Parathyroid adenoma (tissue), 2 donors: ENCODE data around the gene VPS35L.

Experiments used
- H2AFZ ChIP-seq: fragments of 300-600 bp; sonication (generic); one replicate; pipeline ENCODE4 v1.7.0; 2017; ENCODE audit warnings: antibody characterized with exemption, mild to moderate bottlenecking
- H3K27ac ChIP-seq: fragments of 300-600 bp; sonication (generic); one replicate; pipeline ENCODE4 v1.7.0; 2017
- H3K27me3 ChIP-seq: fragments of 300-600 bp; sonication (generic); one replicate; pipeline ENCODE4 v1.7.0; 2017; ENCODE audit warnings: low read length; ENCODE audit not compliant: control insufficient read depth, insufficient read depth
- H3K36me3 ChIP-seq: fragments of 300-600 bp; sonication (generic); one replicate; pipeline ENCODE4 v1.7.0; 2017; ENCODE audit warnings: low read length; ENCODE audit not compliant: control insufficient read depth, insufficient read depth
- H3K4me1 ChIP-seq: fragments of 300-600 bp; sonication (generic); one replicate; pipeline ENCODE4 v1.7.0; 2017; ENCODE audit warnings: control low read depth
- H3K4me2 ChIP-seq: fragments of 300-600 bp; sonication (generic); one replicate; pipeline ENCODE4 v1.7.0; 2017; ENCODE audit warnings: low read length
- H3K4me3 ChIP-seq: fragments of 300-600 bp; sonication (generic); one replicate; pipeline ENCODE4 v1.7.0; 2017; ENCODE audit warnings: low read depth, low read length
- H3K79me2 ChIP-seq: fragments of 300-600 bp; sonication (generic); one replicate; pipeline ENCODE4 v1.7.0; 2017; ENCODE audit warnings: control low read depth
- H3K9ac ChIP-seq: fragments of 300-600 bp; sonication (generic); one replicate; pipeline ENCODE4 v1.7.0; 2017; ENCODE audit warnings: mild to moderate bottlenecking
- H3K9me3 ChIP-seq: fragments of 300-600 bp; sonication (generic); one replicate; pipeline ENCODE4 v1.7.0; 2017; ENCODE audit warnings: low read length; ENCODE audit not compliant: control insufficient read depth
- TF ChIP-seq, protein P1 (sequence below): fragments of 300-600 bp; sonication (generic); IDR thresholded peaks from one replicate; pipeline ENCODE4 v1.7.0; 2017; ENCODE audit warnings: antibody characterized with exemption, mild to moderate bottlenecking
- donor health status: primary hyperparathyroidism.

VPS35L gene

GRCh38 chr16:19749571-19750080 is 194.1 kb downstream of the VPS35L start:
- TF ChIP-seq, protein P1, sequence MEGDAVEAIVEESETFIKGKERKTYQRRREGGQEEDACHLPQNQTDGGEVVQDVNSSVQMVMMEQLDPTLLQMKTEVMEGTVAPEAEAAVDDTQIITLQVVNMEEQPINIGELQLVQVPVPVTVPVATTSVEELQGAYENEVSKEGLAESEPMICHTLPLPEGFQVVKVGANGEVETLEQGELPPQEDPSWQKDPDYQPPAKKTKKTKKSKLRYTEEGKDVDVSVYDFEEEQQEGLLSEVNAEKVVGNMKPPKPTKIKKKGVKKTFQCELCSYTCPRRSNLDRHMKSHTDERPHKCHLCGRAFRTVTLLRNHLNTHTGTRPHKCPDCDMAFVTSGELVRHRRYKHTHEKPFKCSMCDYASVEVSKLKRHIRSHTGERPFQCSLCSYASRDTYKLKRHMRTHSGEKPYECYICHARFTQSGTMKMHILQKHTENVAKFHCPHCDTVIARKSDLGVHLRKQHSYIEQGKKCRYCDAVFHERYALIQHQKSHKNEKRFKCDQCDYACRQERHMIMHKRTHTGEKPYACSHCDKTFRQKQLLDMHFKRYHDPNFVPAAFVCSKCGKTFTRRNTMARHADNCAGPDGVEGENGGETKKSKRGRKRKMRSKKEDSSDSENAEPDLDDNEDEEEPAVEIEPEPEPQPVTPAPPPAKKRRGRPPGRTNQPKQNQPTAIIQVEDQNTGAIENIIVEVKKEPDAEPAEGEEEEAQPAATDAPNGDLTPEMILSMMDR: no peak
- Histone ChIP-seq H3K36me3 (no peaks in the 10 kb centered on the region), H3K79me2 (peaks cover 3% of the 10 kb centered on the region), H3K9ac (no peak overlapping the region), H3K4me3 (no peak overlapping the region), H3K27me3 (no peaks in the 10 kb centered on the region), H2AFZ (no peak overlapping the region), H3K4me1 (peaks cover 9% of the 10 kb centered on the region), H3K4me2 (no peak overlapping the region), H3K9me3 (no peaks in the 10 kb centered on the region), H3K27ac (peak overlapping the region; percentile 29)
